Epidermal melanocyte (primary cell): ENCODE results near the gene TAF11L9.
"Not testable (repeated sequence)": the region's sequence is repeated elsewhere in the genome, so short reads cannot be mapped to it uniquely, and the experiment has no call there.

Experiments used
- DNase-seq: peaks from one replicate; pipeline ENCODE4 v3.0.0; 2011; ENCODE audit warnings: low spot score; ENCODE audit not compliant: insufficient read length

TAF11L9 gene

GRCh38 chr5:17594255-17594654 lies at the start of gene TAF11L9:
TSS of gene TAF11L9 (minus strand) at chr5:17594394.
- not testable (repeated sequence) for DNase-seq

GRCh38 chr5:17634160-17634559 lies 40.0 kb upstream of the TAF11L9 start, which contains the start of gene TAF11L14:
TSS of gene TAF11L14 (plus strand) at chr5:17634460.
- no peak for DNase-seq

GRCh38 chr5:17631788-17632187 lies 37.6 kb upstream of the TAF11L9 start, which contains the start of gene TAF11L13:
TSS of gene TAF11L13 (plus strand) at chr5:17632088.
- DNase-seq = not testable (repeated sequence)

- DNase-seq = no peak
Observed at GRCh38 chr5:17625686-17626085, 31.5 kb upstream of the TAF11L9 start.

GRCh38 chr5:17620627-17621026 lies 26.4 kb upstream of the TAF11L9 start:
- DNase-seq = no peak

- DNase-seq = no peak
Observed at GRCh38 chr5:17619354-17619753, 25.2 kb upstream of the TAF11L9 start.

GRCh38 chr5:17614872-17615605 lies 20.8 kb upstream of the TAF11L9 start:
- DNase-seq = no peak

GRCh38 chr5:17610092-17610491 lies 15.9 kb upstream of the TAF11L9 start, which contains the start of gene TAF11L12:
TSS of gene TAF11L12 (plus strand) at chr5:17610392.
- not testable (repeated sequence) for DNase-seq

GRCh38 chr5:17607461-17607860 lies 13.3 kb upstream of the TAF11L9 start:
- DNase-seq = not testable (repeated sequence)

- no peak for DNase-seq
Observed at GRCh38 chr5:17604951-17605350, 10.8 kb upstream of the TAF11L9 start.

GRCh38 chr5:17603880-17604279 lies 9.7 kb upstream of the TAF11L9 start, which contains the start of gene TAF11L11:
TSS of gene TAF11L11 (plus strand) at chr5:17604183.
- not testable (repeated sequence) for DNase-seq

GRCh38 chr5:17597728-17598127 lies 3.5 kb upstream of the TAF11L9 start, which contains the start of gene TAF11L10:
TSS of gene TAF11L10 (minus strand) at chr5:17597828.
- not testable (repeated sequence) for DNase-seq

GRCh38 chr5:17590860-17591259 lies 3.3 kb downstream of the TAF11L9 start, which contains the start of gene TAF11L8:
TSS of gene TAF11L8 (minus strand) at chr5:17590960.
- DNase-seq = not testable (repeated sequence)

GRCh38 chr5:17585658-17586057 lies 8.5 kb downstream of the TAF11L9 start, which contains the start of gene TAF11L7:
TSS of gene TAF11L7 (minus strand) at chr5:17585758.
- not testable (repeated sequence) for DNase-seq
